GM12878 (cell line): Measurements from ENCODE around the gene SNPH. TPM values are rescaled to one million over a fixed set of nuclear protein-coding genes. Genes with fewer than 3 reads are reported as not detected.

Experiments used
- ATAC-seq: fragments of 200-7000 bp; cut with Tn5 transposase; 3 replicates; pipeline ENCODE4 v1.9.1; 2020; ENCODE audit warnings: mild to moderate bottlenecking, moderate library complexity
- BruUV-seq: library from RNA; stranded (reverse); fragments of 400-500 nt; replicated peaks from 2 replicates; lab custom pipeline; 2021; lab: Mats Ljungman, UMichigan
- CTCF ChIA-PET: fragments of 300-600 bp; sonication (Branson Sonifier 250); formaldehyde crosslinking; extraction: SDS; loops from one replicate; lab custom pipeline; 2021; ENCODE audit warnings: inconsistent platforms; lab: Yijun Ruan, JAX
- POLR2A ChIA-PET: fragments of 350-600 bp; formaldehyde crosslinking; extraction: SDS; loops from one replicate; lab custom pipeline; 2021; ENCODE audit warnings: inconsistent platforms; lab: Charles Lee
- RAD21 ChIA-PET: fragments of 300-600 bp; sonication (Branson Sonifier 250); formaldehyde crosslinking; loops from one replicate; lab custom pipeline; 2023; ENCODE audit warnings: antibody characterized with exemption; ENCODE audit not compliant: unreplicated experiment; lab: Charles Lee
- SMC1A ChIA-PET: fragments of 300-600 bp; sonication (Branson Sonifier 250); formaldehyde crosslinking; loops from one replicate; lab custom pipeline; 2023; ENCODE audit not compliant: unreplicated experiment, uncharacterized antibody; lab: Charles Lee
- DNase-seq: peaks from one replicate; pipeline ENCODE4 v3.0.0-alpha.2; 2011; ENCODE audit warnings: low read depth, low spot score
- FAIRE-seq: peaks from 3 replicates; lab custom pipeline; 2011; peaks lifted over from hg19 to GRCh38; lab: Jason Lieb, UNC
- H2AFZ ChIP-seq: 2 replicates; pipeline ENCODE4 v1.6.0; 2011; ENCODE audit warnings: low read depth, low read length, control low read depth; ENCODE audit not compliant: control insufficient read depth
- H3K27ac ChIP-seq: 2 replicates; pipeline ENCODE4 v1.5.1; 2011; ENCODE audit warnings: control low read depth; ENCODE audit not compliant: control insufficient read depth, insufficient read depth
- H3K27me3 ChIP-seq, 2 experiments: replicated peaks in 1 of 2; 2 replicates each; pipeline versions ENCODE4 v1.6.0 to v1.6.1; 2011; ENCODE audit warnings: low read length in 1 of 2; ENCODE audit not compliant: control insufficient read depth in 2 of 2, insufficient read depth in 2 of 2
- H3K36me3 ChIP-seq, 2 experiments: 2 replicates each; pipeline ENCODE4 v1.5.1; 2011; ENCODE audit warnings: low read length in 1 of 2; ENCODE audit not compliant: control insufficient read depth in 2 of 2, insufficient read depth in 2 of 2
- H3K4me1 ChIP-seq: 2 replicates; pipeline ENCODE4 v1.6.1; 2011; ENCODE audit warnings: mild to moderate bottlenecking, low read length, moderate library complexity, mixed read lengths; ENCODE audit not compliant: control insufficient read depth, insufficient read depth
- H3K4me2 ChIP-seq: 2 replicates; pipeline ENCODE4 v1.6.0; 2011; ENCODE audit warnings: control low read depth; ENCODE audit not compliant: control insufficient read depth, insufficient read depth
- H3K4me3 ChIP-seq: fragments of 200-600 bp; sonication (generic); 2 replicates; pipeline ENCODE4 v1.5.1; 2016
- H3K79me2 ChIP-seq: 2 replicates; pipeline ENCODE4 v1.6.0; 2011; ENCODE audit warnings: low read length; ENCODE audit not compliant: control insufficient read depth, insufficient read depth
- H3K9ac ChIP-seq: 2 replicates; pipeline ENCODE4 v1.8.0; 2011; ENCODE audit warnings: low read length, control low read depth, mixed read lengths; ENCODE audit not compliant: control insufficient read depth, insufficient read depth
- H3K9me3 ChIP-seq: replicated peaks from 3 replicates; pipeline ENCODE4 v1.5.1; 2011; ENCODE audit warnings: mild to moderate bottlenecking, low read length; ENCODE audit not compliant: control insufficient read depth, insufficient read depth
- H4K20me1 ChIP-seq: 2 replicates; pipeline ENCODE4 v1.6.0; 2011; ENCODE audit not compliant: control insufficient read depth, insufficient read depth
- CBX3 ChIP-seq: fragments of 200-600 bp; sonication (generic); IDR thresholded peaks from 2 replicates; pipeline ENCODE4 v1.6.1; 2016; ENCODE audit warnings: low read depth, borderline replicate concordance
- HDGF ChIP-seq: fragments of 450-650 bp; IDR thresholded peaks from 2 replicates; pipeline ENCODE4 v1.6.1; 2016; ENCODE audit warnings: antibody characterized with exemption
- IRF4 ChIP-seq: IDR thresholded peaks from 2 replicates; pipeline ENCODE4 v1.6.1; 2011; ENCODE audit warnings: low read depth, low read length
- KLF5 ChIP-seq: fragments of 450-650 bp; IDR thresholded peaks from 2 replicates; pipeline ENCODE4 v1.6.1; 2014; ENCODE audit warnings: mild to moderate bottlenecking; ENCODE audit not compliant: partially characterized antibody
- SUPT20H ChIP-seq: IDR thresholded peaks from 2 replicates; pipeline ENCODE4 v1.6.1; 2011; ENCODE audit warnings: low read depth, mild to moderate bottlenecking, low read length, moderate library complexity, borderline replicate concordance; ENCODE audit not compliant: control insufficient read depth
- YBX1 ChIP-seq: fragments of 450-650 bp; IDR thresholded peaks from 2 replicates; pipeline ENCODE4 v1.6.1; 2016; ENCODE audit warnings: antibody characterized with exemption
- WGBS: methylation state at CpG from one replicate; pipeline ENCODE4 v1.1.6; 2016; ENCODE audit warnings: low lambda C conversion rate; ENCODE audit not compliant: insufficient replicate concordance, insufficient coverage; ENCODE audit errors: missing lambda C conversion rate; 5-methylcytosine and 5-hydroxymethylcytosine counted together
- in situ Hi-C: fragments of 300-500 bp; cut with MboI; formaldehyde crosslinking; loops from 9 replicates; pipeline ENCODE4 v1.14.3; 2018; ENCODE audit warnings: mixed read lengths
- intact Hi-C: fragments of 100-400 bp; cut with micrococcal nuclease; formaldehyde crosslinking; loops from one replicate; pipeline ENCODE4 v1.14.2; 2022; ENCODE audit not compliant: unreplicated experiment
- polyA plus RNA-seq, 11 experiments: library from polyadenylated mRNA; depleted of rRNA in 4 of 11; unstranded in 6 of 11; stranded (reverse) in 5 of 11; fragments of >200 nt; fragmentation: Nextera tagmentation in 4 of 11; fragmentation: Illumina TruSeq in 1 of 11; extraction: Ambion mirVana in 4 of 11; extraction: Trizol in 1 of 11; gene quantifications; 1 replicate in 1 of 11; 2 replicates in 10 of 11; pipeline versions ENCODE4 v1.2.1 to v1.2.3, GENCODE V29; 2011 to 2016; ENCODE audit warnings: inconsistent platforms in 2 of 11, missing spikeins in 2 of 11, low read depth in 1 of 11
- total RNA-seq, 4 experiments: library from RNA; depleted of rRNA in 3 of 4; stranded (reverse); fragments of >200 nt in 3 of 4; fragmentation: Illumina TruSeq in 1 of 4; extraction: Trizol in 1 of 4; gene quantifications; 2 replicates each; pipeline versions ENCODE4 v1.2.1 to v1.2.3, GENCODE V29; 2013 to 2021
- TF ChIP-seq, protein P1 (sequence below): fragments of 150-350 bp; IDR thresholded peaks from 2 replicates; pipeline ENCODE4 v1.6.1; 2016; ENCODE audit warnings: low read depth, low read length
- TF ChIP-seq, protein P2 (sequence below): fragments of 450-650 bp; conservative IDR thresholded peaks from 2 replicates; pipeline ENCODE4 v1.6.1; 2017; ENCODE audit warnings: mild to moderate bottlenecking, moderate library complexity

The SNPH gene
- total and polyA plus RNA-seq, 10 of the 15 experiments (the other 5 are each of a cell fraction or from before 2014, with no cell fraction given): 0.02 to 0.45 (median 0.34) TPM; not detected in 2

DNA sequence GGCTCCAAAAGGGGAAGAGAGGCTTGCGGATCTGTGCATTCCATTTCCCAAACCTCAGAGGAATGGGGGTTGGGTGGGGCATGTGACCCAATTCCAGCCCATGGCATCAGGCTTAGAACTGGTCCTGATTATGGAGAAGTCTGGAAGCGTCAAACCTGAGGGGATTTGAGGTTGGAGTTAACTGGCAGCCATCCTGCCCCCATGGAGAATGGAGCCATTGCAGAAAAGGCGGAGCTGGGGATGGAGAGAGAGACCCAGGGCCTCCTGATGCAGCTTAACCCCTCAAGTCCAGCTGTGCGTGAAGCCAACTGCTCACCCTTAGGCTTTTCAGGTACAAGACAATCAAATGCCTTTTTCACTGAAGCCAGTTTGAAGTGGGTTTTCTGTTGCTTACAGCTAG is 72.7 kb downstream of the SNPH start:
- H3K79me2 ChIP-seq: no peaks in the 10 kb centered on the region
- H3K27ac ChIP-seq: no peak overlapping the region
- in situ Hi-C loops (no loop called here), intact Hi-C loops (no loop called here)
- H3K9me3 ChIP-seq: no peaks in the 10 kb centered on the region
- DNase-seq (no peak), FAIRE-seq (no peak), ATAC-seq (no peak)
- H2AFZ ChIP-seq: no peak overlapping the region
- ChIA-PET RAD21 (no interaction called here), CTCF (no interaction called here), SMC1A (interaction anchor here (1.2 kb wide), 1 partner anchor 96 kb away, joined by 3 read pairs; no protein-coding TSS in a partner anchor), POLR2A (no interaction called here)
- no peak overlapping the region for H3K9ac ChIP-seq
- no TSS peak for BruUV-seq
- no peaks in the 10 kb centered on the region; the same call in 1 of the 2 replicates for H4K20me1 ChIP-seq
- H3K4me2 ChIP-seq: no peak overlapping the region
- TF ChIP-seq HDGF (no peak), KLF5 (no peak), SUPT20H (no peak), YBX1 (no peak), CBX3 (no peak), IRF4 (no peak)
- TF ChIP-seq, protein P1, sequence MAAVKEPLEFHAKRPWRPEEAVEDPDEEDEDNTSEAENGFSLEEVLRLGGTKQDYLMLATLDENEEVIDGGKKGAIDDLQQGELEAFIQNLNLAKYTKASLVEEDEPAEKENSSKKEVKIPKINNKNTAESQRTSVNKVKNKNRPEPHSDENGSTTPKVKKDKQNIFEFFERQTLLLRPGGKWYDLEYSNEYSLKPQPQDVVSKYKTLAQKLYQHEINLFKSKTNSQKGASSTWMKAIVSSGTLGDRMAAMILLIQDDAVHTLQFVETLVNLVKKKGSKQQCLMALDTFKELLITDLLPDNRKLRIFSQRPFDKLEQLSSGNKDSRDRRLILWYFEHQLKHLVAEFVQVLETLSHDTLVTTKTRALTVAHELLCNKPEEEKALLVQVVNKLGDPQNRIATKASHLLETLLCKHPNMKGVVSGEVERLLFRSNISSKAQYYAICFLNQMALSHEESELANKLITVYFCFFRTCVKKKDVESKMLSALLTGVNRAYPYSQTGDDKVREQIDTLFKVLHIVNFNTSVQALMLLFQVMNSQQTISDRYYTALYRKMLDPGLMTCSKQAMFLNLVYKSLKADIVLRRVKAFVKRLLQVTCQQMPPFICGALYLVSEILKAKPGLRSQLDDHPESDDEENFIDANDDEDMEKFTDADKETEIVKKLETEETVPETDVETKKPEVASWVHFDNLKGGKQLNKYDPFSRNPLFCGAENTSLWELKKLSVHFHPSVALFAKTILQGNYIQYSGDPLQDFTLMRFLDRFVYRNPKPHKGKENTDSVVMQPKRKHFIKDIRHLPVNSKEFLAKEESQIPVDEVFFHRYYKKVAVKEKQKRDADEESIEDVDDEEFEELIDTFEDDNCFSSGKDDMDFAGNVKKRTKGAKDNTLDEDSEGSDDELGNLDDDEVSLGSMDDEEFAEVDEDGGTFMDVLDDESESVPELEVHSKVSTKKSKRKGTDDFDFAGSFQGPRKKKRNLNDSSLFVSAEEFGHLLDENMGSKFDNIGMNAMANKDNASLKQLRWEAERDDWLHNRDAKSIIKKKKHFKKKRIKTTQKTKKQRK: no peak
- TF ChIP-seq, protein P2, sequence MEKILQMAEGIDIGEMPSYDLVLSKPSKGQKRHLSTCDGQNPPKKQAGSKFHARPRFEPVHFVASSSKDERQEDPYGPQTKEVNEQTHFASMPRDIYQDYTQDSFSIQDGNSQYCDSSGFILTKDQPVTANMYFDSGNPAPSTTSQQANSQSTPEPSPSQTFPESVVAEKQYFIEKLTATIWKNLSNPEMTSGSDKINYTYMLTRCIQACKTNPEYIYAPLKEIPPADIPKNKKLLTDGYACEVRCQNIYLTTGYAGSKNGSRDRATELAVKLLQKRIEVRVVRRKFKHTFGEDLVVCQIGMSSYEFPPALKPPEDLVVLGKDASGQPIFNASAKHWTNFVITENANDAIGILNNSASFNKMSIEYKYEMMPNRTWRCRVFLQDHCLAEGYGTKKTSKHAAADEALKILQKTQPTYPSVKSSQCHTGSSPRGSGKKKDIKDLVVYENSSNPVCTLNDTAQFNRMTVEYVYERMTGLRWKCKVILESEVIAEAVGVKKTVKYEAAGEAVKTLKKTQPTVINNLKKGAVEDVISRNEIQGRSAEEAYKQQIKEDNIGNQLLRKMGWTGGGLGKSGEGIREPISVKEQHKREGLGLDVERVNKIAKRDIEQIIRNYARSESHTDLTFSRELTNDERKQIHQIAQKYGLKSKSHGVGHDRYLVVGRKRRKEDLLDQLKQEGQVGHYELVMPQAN: no peak
- WGBS: 95% methylated on average over 4 of the region's 4 CpGs
- H3K27me3 ChIP-seq: no peaks in the 10 kb centered on the region
- H3K36me3 ChIP-seq: no peaks in the 10 kb centered on the region; a peak in 2 of 4 replicates
- H3K4me3 ChIP-seq: no peak overlapping the region
- peaks cover 5% of the 10 kb centered on the region for H3K4me1 ChIP-seq
